ENCODE measurements around the gene GRK4.

Gene GRK4

DNA sequence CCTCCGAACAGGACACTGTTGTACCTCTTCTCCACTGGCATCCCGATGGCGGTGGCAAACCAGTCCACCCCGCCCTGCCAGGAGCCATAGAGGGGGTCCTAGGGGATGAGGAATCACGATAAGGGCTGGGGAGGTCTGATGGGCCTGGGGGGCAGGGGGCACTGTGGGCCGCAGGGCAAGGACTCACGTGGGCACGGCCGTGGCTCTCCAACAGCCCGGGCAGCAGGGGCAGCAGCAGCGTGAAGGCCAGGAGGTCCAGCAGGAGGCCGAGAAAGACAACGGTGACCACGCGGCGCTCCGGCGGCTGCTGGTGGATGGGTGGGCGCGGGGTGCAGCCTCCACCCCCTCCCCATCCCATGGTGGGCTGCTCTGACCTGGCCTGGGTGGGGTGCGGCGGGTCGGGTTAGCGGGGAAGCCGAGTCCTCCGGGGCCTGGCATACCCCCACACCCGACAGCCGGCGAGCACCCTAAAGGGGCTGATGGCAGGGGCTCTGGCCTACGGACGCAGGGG lies 29.8 kb upstream of the GRK4 start:
- Mint-ChIP-seq H3K36me3 (ENCODE audit: low read depth) (peaks cover 17% of the 10 kb centered on the region), H3K4me1 (peaks cover 31% of the 10 kb centered on the region), H3K4me3 (peak overlapping the region; percentile 87), H3K9me3 (no peaks in the 10 kb centered on the region), H3K27ac (no peak overlapping the region), H3K27me3 (ENCODE audit: low read depth, poor library complexity) (peaks cover 4% of the 10 kb centered on the region)
- no peak for DNase-seq
- TF ChIP-seq, protein P1, sequence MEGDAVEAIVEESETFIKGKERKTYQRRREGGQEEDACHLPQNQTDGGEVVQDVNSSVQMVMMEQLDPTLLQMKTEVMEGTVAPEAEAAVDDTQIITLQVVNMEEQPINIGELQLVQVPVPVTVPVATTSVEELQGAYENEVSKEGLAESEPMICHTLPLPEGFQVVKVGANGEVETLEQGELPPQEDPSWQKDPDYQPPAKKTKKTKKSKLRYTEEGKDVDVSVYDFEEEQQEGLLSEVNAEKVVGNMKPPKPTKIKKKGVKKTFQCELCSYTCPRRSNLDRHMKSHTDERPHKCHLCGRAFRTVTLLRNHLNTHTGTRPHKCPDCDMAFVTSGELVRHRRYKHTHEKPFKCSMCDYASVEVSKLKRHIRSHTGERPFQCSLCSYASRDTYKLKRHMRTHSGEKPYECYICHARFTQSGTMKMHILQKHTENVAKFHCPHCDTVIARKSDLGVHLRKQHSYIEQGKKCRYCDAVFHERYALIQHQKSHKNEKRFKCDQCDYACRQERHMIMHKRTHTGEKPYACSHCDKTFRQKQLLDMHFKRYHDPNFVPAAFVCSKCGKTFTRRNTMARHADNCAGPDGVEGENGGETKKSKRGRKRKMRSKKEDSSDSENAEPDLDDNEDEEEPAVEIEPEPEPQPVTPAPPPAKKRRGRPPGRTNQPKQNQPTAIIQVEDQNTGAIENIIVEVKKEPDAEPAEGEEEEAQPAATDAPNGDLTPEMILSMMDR (IDR thresholded peaks at IDR 0.05) = no peak

DNA sequence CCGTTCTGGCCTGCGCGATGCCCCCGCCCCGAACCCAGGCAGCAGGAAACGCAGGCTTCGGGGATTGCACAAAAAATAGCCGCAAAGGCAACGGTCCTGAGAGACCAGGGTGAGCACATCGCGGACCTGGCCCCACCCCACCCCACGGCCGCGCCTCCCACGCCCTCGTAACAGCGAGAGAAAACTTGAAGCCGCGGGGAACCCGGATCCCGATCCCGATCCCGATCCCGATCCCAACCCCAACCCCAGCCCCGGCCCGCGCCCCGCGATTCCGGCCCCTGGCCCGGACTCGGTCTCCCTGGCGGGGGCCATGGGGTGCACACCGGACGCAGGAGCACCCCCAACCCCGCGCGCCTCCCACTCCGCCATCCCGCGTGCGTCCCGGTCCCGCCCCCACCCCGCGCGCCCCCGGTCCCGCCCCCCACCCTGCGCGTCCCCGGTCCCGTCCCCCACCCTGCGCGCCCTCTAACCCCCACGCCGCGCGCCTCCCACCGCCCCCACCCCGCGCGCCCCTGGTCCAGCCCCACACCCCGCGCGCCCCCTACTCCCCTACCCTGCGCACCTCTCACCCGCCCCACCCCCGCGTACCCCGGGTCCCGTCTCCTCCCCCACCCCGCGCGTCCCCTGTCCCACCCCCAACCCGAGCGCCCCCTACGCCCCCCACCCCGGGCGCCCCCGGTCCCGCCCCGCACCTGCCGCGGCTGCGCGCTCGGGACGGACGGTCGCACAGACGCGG lies 29.1 kb upstream of the GRK4 start:
- H3K36me3 Mint-ChIP-seq (ENCODE audit: low read depth) = peaks cover 19% of the 10 kb centered on the region
- no peaks in the 10 kb centered on the region for H3K9me3 Mint-ChIP-seq
- DNase-seq = peak; percentile 59
- TF ChIP-seq, protein P1 (IDR thresholded peaks at IDR 0.05) = no peak
- H3K27me3 Mint-ChIP-seq (ENCODE audit: low read depth, poor library complexity) = peaks cover 4% of the 10 kb centered on the region
- peaks cover 26% of the 10 kb centered on the region for H3K4me1 Mint-ChIP-seq
- H3K4me3 Mint-ChIP-seq = peak overlapping the region; percentile 87
- H3K27ac Mint-ChIP-seq = no peak overlapping the region

DNA sequence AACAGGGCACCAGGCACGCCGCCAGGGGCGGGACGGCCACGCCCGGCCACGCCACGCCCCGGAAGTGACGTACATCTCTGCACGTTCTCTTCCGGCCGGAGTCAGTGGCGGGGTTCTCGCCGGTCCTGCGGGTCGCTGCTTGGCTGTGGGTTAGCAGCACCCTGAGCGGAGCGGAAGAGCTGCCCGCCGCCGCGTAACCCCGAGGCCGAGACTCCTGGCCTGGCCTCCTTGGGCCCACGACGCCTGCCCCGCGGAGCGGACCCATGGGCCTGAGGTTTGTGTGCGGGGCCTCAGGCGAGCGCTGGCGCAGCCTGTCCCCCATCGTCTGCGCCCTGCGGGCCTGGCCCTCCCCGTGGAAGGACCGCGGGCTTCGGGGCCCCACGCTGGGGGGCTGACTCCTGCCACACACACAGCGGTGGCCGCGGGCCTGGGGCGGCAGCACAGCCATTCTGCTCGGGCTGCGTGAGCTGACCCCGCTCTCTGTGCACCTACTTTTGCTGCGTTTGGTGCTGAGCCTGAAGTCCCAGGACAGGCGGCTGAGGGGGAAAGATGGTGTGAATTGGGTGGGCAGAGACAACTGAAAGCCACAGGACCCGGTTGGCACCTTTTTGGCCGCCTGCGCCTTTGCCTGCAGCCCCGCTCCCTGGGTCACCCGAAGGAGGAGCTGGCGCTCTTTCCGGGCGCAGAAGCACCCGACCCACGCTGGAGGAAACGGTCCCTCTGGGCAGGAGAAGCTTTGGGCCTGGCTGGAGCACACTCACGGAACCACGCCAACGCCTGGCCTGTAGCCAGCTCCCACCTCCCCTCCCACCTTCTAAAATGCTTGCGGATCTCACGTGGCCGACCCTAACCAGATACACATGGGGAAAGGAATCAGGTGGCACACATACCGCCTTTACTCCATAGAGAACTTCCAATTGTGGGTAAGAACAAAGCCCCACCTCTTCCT lies 28.3 kb upstream of the GRK4 start:
- TF ChIP-seq, protein P1 (IDR thresholded peaks at IDR 0.05) = no peak
- DNase-seq = peak; percentile 99
- Mint-ChIP-seq H3K36me3 (ENCODE audit: low read depth) (peaks cover 21% of the 10 kb centered on the region), H3K27me3 (ENCODE audit: low read depth, poor library complexity) (peaks cover 4% of the 10 kb centered on the region), H3K27ac (no peak overlapping the region), H3K4me1 (peaks cover 26% of the 10 kb centered on the region), H3K9me3 (no peaks in the 10 kb centered on the region), H3K4me3 (peak overlapping the region; percentile 87)

DNA sequence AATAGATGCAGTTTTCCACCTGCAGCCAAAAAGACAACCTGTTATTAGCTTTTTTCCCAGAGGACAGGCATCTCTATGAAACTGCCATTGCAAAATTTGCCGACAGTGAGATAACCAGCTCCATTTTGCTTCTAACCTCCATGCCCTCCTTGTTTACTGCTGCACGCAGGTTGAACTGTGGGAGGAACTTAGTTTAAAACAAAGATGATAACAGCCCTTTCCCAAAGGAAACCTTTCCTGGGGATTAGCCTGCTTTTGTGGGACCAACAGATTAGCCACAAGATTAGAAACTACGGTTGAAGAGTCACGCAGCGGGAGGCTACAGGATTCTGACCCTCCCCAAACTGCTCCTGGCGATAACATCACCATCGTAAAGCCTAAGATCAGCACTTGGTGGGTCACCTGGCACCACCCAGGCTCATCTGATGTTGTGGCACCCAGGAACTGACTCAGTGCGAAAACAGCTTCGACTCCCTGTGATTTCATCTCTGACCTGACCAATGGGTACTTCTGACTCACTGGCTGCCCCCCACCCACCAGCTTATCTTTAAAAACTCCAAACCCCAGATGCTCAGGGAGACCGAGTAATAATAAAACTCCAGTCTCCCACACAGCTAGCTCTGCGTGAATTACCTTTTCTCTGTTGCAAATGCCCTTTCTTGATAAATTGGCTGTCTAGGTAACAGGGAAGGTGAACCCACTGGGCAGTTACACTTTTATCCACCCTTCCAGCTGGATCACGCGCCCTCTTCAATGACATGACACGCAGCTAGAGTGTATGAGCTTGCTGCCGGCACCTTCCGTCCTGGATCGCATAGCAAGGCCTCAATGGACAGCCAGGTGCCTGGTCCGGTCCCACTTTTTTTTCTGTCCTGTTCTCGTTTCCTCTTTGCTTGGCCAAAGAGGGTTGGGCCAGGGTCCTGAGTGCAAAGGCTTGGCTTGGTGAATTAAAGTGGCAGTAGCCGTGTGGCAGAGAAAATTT lies 27.3 kb upstream of the GRK4 start:
- no peak for DNase-seq
- Mint-ChIP-seq H3K27me3 (ENCODE audit: low read depth, poor library complexity) (peaks cover 4% of the 10 kb centered on the region), H3K4me3 (peak overlapping the region; percentile 87), H3K36me3 (ENCODE audit: low read depth) (peaks cover 21% of the 10 kb centered on the region), H3K9me3 (no peaks in the 10 kb centered on the region), H3K27ac (no peak overlapping the region), H3K4me1 (peaks cover 26% of the 10 kb centered on the region)
- TF ChIP-seq, protein P1 (IDR thresholded peaks at IDR 0.05) = no peak

DNA sequence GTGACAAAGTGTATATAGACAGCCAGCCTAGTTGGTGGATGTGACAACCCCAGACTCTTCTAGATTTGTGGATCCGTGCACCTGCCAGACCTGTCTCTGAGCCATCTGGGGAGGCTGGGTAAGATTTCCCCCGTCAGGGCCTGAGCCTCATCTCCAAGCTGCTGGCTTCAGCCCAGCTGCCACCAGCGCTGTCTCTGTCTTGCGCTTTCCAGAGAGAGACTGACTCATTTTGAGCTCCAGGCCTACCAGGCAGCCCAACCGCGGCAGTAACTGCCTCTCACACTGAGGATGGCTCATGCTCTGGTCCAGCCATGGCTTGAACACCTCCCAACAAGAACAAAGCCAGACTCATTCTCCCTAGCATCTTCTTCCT lies 26.6 kb upstream of the GRK4 start:
- Mint-ChIP-seq H3K36me3 (ENCODE audit: low read depth) (peaks cover 21% of the 10 kb centered on the region), H3K4me3 (peak overlapping the region; percentile 87), H3K27me3 (ENCODE audit: low read depth, poor library complexity) (peaks cover 4% of the 10 kb centered on the region), H3K9me3 (no peaks in the 10 kb centered on the region), H3K27ac (peak overlapping the region; percentile 64), H3K4me1 (peaks cover 26% of the 10 kb centered on the region)
- TF ChIP-seq, protein P1 (IDR thresholded peaks at IDR 0.05) = no peak
- DNase-seq = no peak
